SK-N-SH (cell line): ENCODE results near the gene HDGF. TPM values are rescaled to one million over a fixed set of nuclear protein-coding genes. Genes with fewer than 3 reads are reported as not detected.
A peak's percentile ranks its signal among the peaks of the same experiment; 100 is the strongest.

Experiments used
- CTCF ChIA-PET: fragments of 300-600, 350-600 bp; formaldehyde crosslinking; extraction: SDS; loops from one replicate; lab custom pipeline; 2021; lab: Yijun Ruan, JAX
- POLR2A ChIA-PET: fragments of 350-600 bp; sonication (Branson Sonifier 250); formaldehyde crosslinking; extraction: SDS; loops from one replicate; lab custom pipeline; 2020; ENCODE audit warnings: antibody characterized with exemption, inconsistent platforms; lab: Yijun Ruan, JAX
- DNase-seq: peaks from one replicate; pipeline ENCODE4 v3.0.0; 2012
- H2AFZ ChIP-seq: fragments of 200-600 bp; sonication (generic); 2 replicates; pipeline ENCODE4 v1.8.1; 2016; ENCODE audit warnings: antibody characterized with exemption, mild to moderate bottlenecking, low read depth
- H3F3A ChIP-seq: fragments of 200-600 bp; sonication (generic); replicated peaks from 2 replicates; pipeline ENCODE3; 2016; ENCODE audit warnings: antibody characterized with exemption, mild to moderate bottlenecking; ENCODE audit not compliant: insufficient read depth
- H3K27ac ChIP-seq, 2 experiments: fragments of 200-500 bp in 1 of 2; fragments of 200-600 bp in 1 of 2; sonication (Bioruptor generic) in 1 of 2; sonication (generic), shearing (Covaris generic) in 1 of 2; 2 replicates each; pipeline versions ENCODE4 v1.5.1 to v1.6.1; 2014 to 2016; ENCODE audit warnings: low read depth in 2 of 2, inconsistent platforms in 1 of 2, low read length in 1 of 2, mild to moderate bottlenecking in 1 of 2, mixed read lengths in 1 of 2
- H3K27me3 ChIP-seq: fragments of 200-600 bp; sonication (generic), shearing (Covaris generic); 2 replicates; pipeline ENCODE4 v1.6.1; 2016; ENCODE audit warnings: mixed run types; ENCODE audit not compliant: insufficient read depth
- H3K36me3 ChIP-seq, 2 experiments: fragments of 200-500 bp in 1 of 2; fragments of 200-600 bp in 1 of 2; sonication (Bioruptor generic) in 1 of 2; sonication (generic) in 1 of 2; replicated peaks in 1 of 2; 2 replicates each; pipeline versions ENCODE3 to v1.5.1; 2014 to 2016; ENCODE audit warnings: low read length in 1 of 2, mild to moderate bottlenecking in 1 of 2; ENCODE audit not compliant: insufficient read depth in 2 of 2, control insufficient read depth in 1 of 2
- H3K4me1 ChIP-seq, 2 experiments: fragments of 200-500 bp in 1 of 2; fragments of 200-600 bp in 1 of 2; sonication (Bioruptor generic) in 1 of 2; sonication (generic), shearing (Covaris generic) in 1 of 2; 2 replicates each; pipeline versions ENCODE4 v1.5.1 to v1.6.1; 2014 to 2016; ENCODE audit warnings: low read depth in 1 of 2, low read length in 1 of 2, mixed run types in 1 of 2; ENCODE audit not compliant: insufficient read depth in 2 of 2, control insufficient read depth in 1 of 2
- H3K4me2 ChIP-seq: fragments of 200-600 bp; sonication (generic), shearing (Covaris generic); 2 replicates; pipeline ENCODE4 v1.6.1; 2017; ENCODE audit warnings: mixed run types
- H3K4me3 ChIP-seq, 2 experiments: fragments of 200-500 bp in 1 of 2; fragments of 200-600 bp in 1 of 2; sonication (Bioruptor generic) in 1 of 2; sonication (generic), shearing (Covaris generic) in 1 of 2; 2 replicates each; pipeline versions ENCODE4 v1.5.1 to v1.8.1; 2014 to 2016; ENCODE audit warnings: low read depth in 2 of 2, inconsistent platforms in 1 of 2, low read length in 1 of 2, mild to moderate bottlenecking in 1 of 2, mixed read lengths in 1 of 2, moderate library complexity in 1 of 2
- H3K79me2 ChIP-seq: fragments of 200-600 bp; sonication (generic); 2 replicates; pipeline ENCODE4 v1.8.1; 2017; ENCODE audit warnings: mild to moderate bottlenecking; ENCODE audit not compliant: insufficient read depth
- H3K9ac ChIP-seq: fragments of 200-600 bp; sonication (generic); 2 replicates; pipeline ENCODE4 v1.6.1; 2017; ENCODE audit warnings: mixed run types
- H3K9me2 ChIP-seq: fragments of 200-600 bp; sonication (generic); 2 replicates; pipeline ENCODE4 v1.6.1; 2017; ENCODE audit warnings: mixed run types
- H3K9me3 ChIP-seq: fragments of 200-600 bp; sonication (generic); 2 replicates; pipeline ENCODE4 v1.6.1; 2017; ENCODE audit warnings: mixed run types, mild to moderate bottlenecking, moderate library complexity
- H4K20me1 ChIP-seq: fragments of 200-600 bp; sonication (generic); 2 replicates; pipeline ENCODE4 v1.6.1; 2017; ENCODE audit warnings: mild to moderate bottlenecking, mixed run types; ENCODE audit not compliant: insufficient read depth
- CHD2 ChIP-seq: fragments of 150-350 bp; IDR thresholded peaks from 2 replicates; pipeline ENCODE4 v1.6.1; 2018; ENCODE audit warnings: low read length; ENCODE audit not compliant: partially characterized antibody
- EZH2phosphoT487 ChIP-seq: fragments of 200-600 bp; sonication (generic); IDR thresholded peaks from 2 replicates; pipeline ENCODE4 v1.6.1; 2017; ENCODE audit warnings: low read depth, mixed run types, mild to moderate bottlenecking, antibody characterized with exemption, moderate library complexity, borderline replicate concordance
- FOSL2 ChIP-seq: IDR thresholded peaks from 2 replicates; pipeline ENCODE4 v1.4.0; 2012; ENCODE audit warnings: low read depth, mild to moderate bottlenecking, moderate library complexity, borderline replicate concordance
- FOXJ3 ChIP-seq: sonication (generic); formaldehyde crosslinking; IDR thresholded peaks from 2 replicates; pipeline ENCODE4 v1.5.1; 2020; ENCODE audit warnings: mild to moderate bottlenecking, missing genetic modification reagents
- GATA2 ChIP-seq: sonication (generic); formaldehyde crosslinking; IDR thresholded peaks from 2 replicates; pipeline ENCODE4 v1.5.0; 2020; ENCODE audit warnings: mild to moderate bottlenecking, missing genetic modification reagents
- IRF3 ChIP-seq: fragments of 150-350 bp; IDR thresholded peaks from 2 replicates; pipeline ENCODE4 v1.6.1; 2016; ENCODE audit warnings: mild to moderate bottlenecking, low read depth, low read length
- MXI1 ChIP-seq: IDR thresholded peaks from 2 replicates; pipeline ENCODE4 v1.6.1; 2012; ENCODE audit warnings: mild to moderate bottlenecking, low read depth, low read length, improper control_type of control experiment
- NFIC ChIP-seq: IDR thresholded peaks from 2 replicates; pipeline ENCODE4 v1.4.0; 2012; ENCODE audit warnings: borderline replicate concordance
- RCOR1 ChIP-seq: fragments of 150-350 bp; IDR thresholded peaks from 2 replicates; pipeline ENCODE4 v1.6.1; 2017; ENCODE audit warnings: antibody characterized with exemption, low read length
- RFX5 ChIP-seq: IDR thresholded peaks from 2 replicates; pipeline ENCODE4 v1.6.1; 2012; ENCODE audit warnings: mild to moderate bottlenecking, improper control_type of control experiment, low read length
- SIN3A ChIP-seq: IDR thresholded peaks from 2 replicates; pipeline ENCODE4 v1.6.1; 2012; ENCODE audit warnings: low read depth, mild to moderate bottlenecking, low read length, moderate library complexity, borderline replicate concordance
- TAF1 ChIP-seq: IDR thresholded peaks from 2 replicates; pipeline ENCODE4 v1.6.1; 2012; ENCODE audit warnings: low read depth, mild to moderate bottlenecking, low read length, moderate library complexity, borderline replicate concordance
- TCF12 ChIP-seq: IDR thresholded peaks from 2 replicates; pipeline ENCODE4 v1.4.0; 2012
- USF1 ChIP-seq: IDR thresholded peaks from 2 replicates; pipeline ENCODE4 v1.4.0; 2012; ENCODE audit warnings: low read depth, borderline replicate concordance
- YY1 ChIP-seq: IDR thresholded peaks from 2 replicates; pipeline ENCODE4 v1.4.0; 2012; ENCODE audit warnings: low read depth, mild to moderate bottlenecking
- WGBS: methylation state at CpG from one replicate; pipeline ENCODE4 v1.1.6; 2017; ENCODE audit warnings: low lambda C conversion rate; 5-methylcytosine and 5-hydroxymethylcytosine counted together
- polyA plus RNA-seq, 3 experiments: library from polyadenylated mRNA; depleted of rRNA; stranded (reverse); fragments of >200 nt; gene quantifications; 2 replicates each; pipeline ENCODE4 v1.2.3, GENCODE V29; 2012
- TF ChIP-seq, protein P1 (sequence below): IDR thresholded peaks from 2 replicates; pipeline ENCODE4 v1.4.0; 2012; ENCODE audit warnings: low read depth
- TF ChIP-seq, protein P2 (sequence below): fragments of 150-350 bp; IDR thresholded peaks from 2 replicates; pipeline ENCODE4 v1.6.1; 2017; ENCODE audit warnings: antibody characterized with exemption, low read length, low read depth, borderline replicate concordance

HDGF gene
- polyA plus RNA-seq, 1 of the 3 experiments (the other 2 are of a cell fraction): 152 TPM

DNA sequence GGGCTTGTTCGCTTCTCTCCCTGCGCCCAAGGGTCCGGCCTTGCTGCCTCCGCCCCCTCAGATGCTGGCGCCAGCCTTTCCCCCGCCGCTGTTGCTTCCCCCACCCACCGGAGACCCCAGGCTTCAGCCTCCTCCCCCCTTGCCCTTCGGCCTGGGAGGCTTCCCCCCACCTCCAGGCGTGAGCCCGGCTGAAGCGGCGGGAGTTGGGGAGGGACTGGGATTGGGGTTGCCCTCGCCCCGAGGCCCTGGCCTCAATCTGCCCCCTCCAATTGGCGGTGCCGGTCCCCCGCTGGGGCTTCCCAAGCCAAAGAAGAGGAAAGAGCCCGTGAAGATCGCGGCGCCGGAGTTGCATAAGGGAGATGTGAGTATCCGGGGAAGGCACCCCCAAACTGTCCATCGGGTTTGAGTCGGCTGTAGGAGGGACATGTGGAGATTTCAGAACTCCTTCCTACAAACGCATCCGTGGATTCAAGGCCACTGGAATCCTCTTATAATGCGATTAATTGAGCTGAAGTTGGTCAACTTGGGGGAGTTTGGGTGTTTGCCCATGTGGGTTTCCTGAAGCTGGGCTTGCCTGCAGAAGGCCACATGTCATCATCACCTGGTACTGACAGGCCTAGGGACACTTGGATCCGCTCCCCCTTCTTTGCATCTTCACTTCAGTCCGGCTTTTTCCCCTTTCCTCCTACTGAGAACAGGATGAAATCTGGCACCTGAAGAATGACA, 16.6 kb upstream of the HDGF start:
- peaks cover 28 to 30% of the 10 kb centered on the region in 2 experiments; a peak in 3 of 4 replicates for H3K4me1 ChIP-seq
- no peaks in the 10 kb centered on the region for H3K9me3 ChIP-seq
- H3K4me2 ChIP-seq: peak overlapping the region; percentile 89
- peak overlapping the region; percentile 77 to 90 for H3K27ac ChIP-seq
- 3% methylated on average over 14 of the region's 31 CpGs for WGBS
- no peak overlapping the region for H2AFZ ChIP-seq
- POLR2A ChIA-PET: interaction anchor here (1.0 to 3.9 kb wide), 5 partner anchors 16 to 79 kb away, joined by 3 to 27 read pairs (median 6); partner anchors contain the start of genes HDGF and MRPL24
- H3K79me2 ChIP-seq: peaks cover 69% of the 10 kb centered on the region
- H3K27me3 ChIP-seq: no peaks in the 10 kb centered on the region
- peak overlapping the region; percentile 72 to 86 for H3K4me3 ChIP-seq
- no peaks in the 10 kb centered on the region for H3K9me2 ChIP-seq
- H4K20me1 ChIP-seq: peaks cover 21% of the 10 kb centered on the region
- TF ChIP-seq YY1: no peak
- TF ChIP-seq FOSL2: no peak
- TF ChIP-seq USF1: no peak
- no peak for TF ChIP-seq IRF3
- no peak for TF ChIP-seq GATA2 (CRISPR knock-in tag)
- peak; percentile 57; the same call in 1 of the 2 replicates for TF ChIP-seq SIN3A
- no peak for TF ChIP-seq RFX5
- TF ChIP-seq, protein P1, sequence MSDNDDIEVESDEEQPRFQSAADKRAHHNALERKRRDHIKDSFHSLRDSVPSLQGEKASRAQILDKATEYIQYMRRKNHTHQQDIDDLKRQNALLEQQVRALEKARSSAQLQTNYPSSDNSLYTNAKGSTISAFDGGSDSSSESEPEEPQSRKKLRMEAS: no peak
- no peak for TF ChIP-seq TAF1
- no peak for TF ChIP-seq TCF12
- no peak for TF ChIP-seq CHD2
- no peak for TF ChIP-seq NFIC
- TF ChIP-seq, protein P2, sequence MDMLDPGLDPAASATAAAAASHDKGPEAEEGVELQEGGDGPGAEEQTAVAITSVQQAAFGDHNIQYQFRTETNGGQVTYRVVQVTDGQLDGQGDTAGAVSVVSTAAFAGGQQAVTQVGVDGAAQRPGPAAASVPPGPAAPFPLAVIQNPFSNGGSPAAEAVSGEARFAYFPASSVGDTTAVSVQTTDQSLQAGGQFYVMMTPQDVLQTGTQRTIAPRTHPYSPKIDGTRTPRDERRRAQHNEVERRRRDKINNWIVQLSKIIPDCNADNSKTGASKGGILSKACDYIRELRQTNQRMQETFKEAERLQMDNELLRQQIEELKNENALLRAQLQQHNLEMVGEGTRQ: no peak
- TF ChIP-seq FOXJ3 (CRISPR knock-in tag): no peak
- TF ChIP-seq MXI1: peak; percentile 87
- no peak for TF ChIP-seq EZH2phosphoT487
- TF ChIP-seq RCOR1: no peak
- H3K36me3 ChIP-seq: peaks cover 18 to 19% of the 10 kb centered on the region in 2 experiments
- CTCF ChIA-PET: interaction anchor here (1.0 to 9.5 kb wide), 13 partner anchors 21 to 383 kb away, joined by 3 to 64 read pairs (median 4); partner anchors contain the start of genes INSRR, ISG20L2, METTL25B and NTRK1
- H3K9ac ChIP-seq: peak overlapping the region; percentile 95
- H3F3A ChIP-seq: no peaks in the 10 kb centered on the region
- peak; percentile 63 for DNase-seq
